K562 (cell line): ENCODE data around the gene DCAF17. TPM values are rescaled to one million over a fixed set of nuclear protein-coding genes. Genes with fewer than 3 reads are reported as not detected.

ENCODE experiments used
- ELF1 ChIP-seq: fragments of 200-800 bp; sonication (Bioruptor generic); IDR thresholded peaks from 2 replicates; pipeline ENCODE4 v1.6.1; 2016; ENCODE audit warnings: missing genetic modification characterization, missing compliant biosample characterization
- ELF4 ChIP-seq: fragments of 450-650 bp; formaldehyde crosslinking; IDR thresholded peaks from 2 replicates; pipeline ENCODE4 v1.4.0; 2022; ENCODE audit warnings: missing genetic modification characterization
- EP300 ChIP-seq: IDR thresholded peaks from 2 replicates; pipeline ENCODE4 v1.6.1; 2012; ENCODE audit warnings: low read length, improper control_type of control experiment
- FOXP1 ChIP-seq: sonication (generic); formaldehyde crosslinking; IDR thresholded peaks from 2 replicates; pipeline ENCODE4 v1.8.0; 2022; ENCODE audit warnings: mild to moderate bottlenecking, missing genetic modification reagents
- GTF3C2 ChIP-seq: IDR thresholded peaks from 3 replicates; pipeline ENCODE4 v1.6.1; 2011; ENCODE audit warnings: borderline replicate concordance, mild to moderate bottlenecking, moderate library complexity; ENCODE audit not compliant: insufficient read length; ENCODE audit errors: extremely low read depth
- HDAC3 ChIP-seq: fragments of 450-650 bp; IDR thresholded peaks from 2 replicates; pipeline ENCODE4 v1.6.1; 2018; ENCODE audit warnings: borderline replicate concordance, mild to moderate bottlenecking, moderate library complexity; ENCODE audit not compliant: partially characterized antibody
- IRF9 ChIP-seq: fragments of 450-650 bp; IDR thresholded peaks from 2 replicates; pipeline ENCODE4 v1.6.1; 2016; ENCODE audit warnings: missing biosample characterization, missing genetic modification characterization
- MYBL2 ChIP-seq, 2 experiments: fragments of 450-650 bp in 1 of 2; sonication (generic) in 1 of 2; formaldehyde crosslinking in 1 of 2; IDR thresholded peaks; 2 replicates each; pipeline versions ENCODE4 v1.6.1 to v1.8.1; 2017 to 2022; ENCODE audit warnings: borderline replicate concordance in 1 of 2, inconsistent platforms in 1 of 2, low read depth in 1 of 2, mild to moderate bottlenecking in 1 of 2, missing genetic modification reagents in 1 of 2, moderate library complexity in 1 of 2
- NONO ChIP-seq, 2 experiments: fragments of 200-400 bp in 1 of 2; fragments of 450-650 bp in 1 of 2; formaldehyde crosslinking in 1 of 2; IDR thresholded peaks; 2 replicates each; pipeline ENCODE4 v1.6.1; 2017; ENCODE audit warnings: low read depth in 2 of 2, mild to moderate bottlenecking in 2 of 2, moderate library complexity in 2 of 2, low read length in 1 of 2
- PHF8 ChIP-seq: fragments of 200-600 bp; sonication (generic); IDR thresholded peaks from 2 replicates; pipeline ENCODE4 v1.6.1; 2012; ENCODE audit warnings: mixed run types, mild to moderate bottlenecking, inconsistent platforms, low read length, moderate library complexity, borderline replicate concordance
- RBM34 ChIP-seq: fragments of 200-400 bp; formaldehyde crosslinking; IDR thresholded peaks from 2 replicates; pipeline ENCODE4 v1.6.1; 2018; ENCODE audit warnings: low read length, borderline replicate concordance; ENCODE audit not compliant: insufficient read depth
- SRSF1 ChIP-seq: fragments of 200-400 bp; formaldehyde crosslinking; IDR thresholded peaks from 2 replicates; pipeline ENCODE4 v1.6.1; 2017; ENCODE audit warnings: mild to moderate bottlenecking, low read depth, low read length, moderate library complexity
- TARDBP ChIP-seq: fragments of 450-650 bp; IDR thresholded peaks from 2 replicates; pipeline ENCODE4 v1.6.1; 2016
- U2AF1 ChIP-seq: fragments of 200-400 bp; formaldehyde crosslinking; optimal IDR thresholded peaks from 2 replicates; pipeline ENCODE3; 2017; ENCODE audit warnings: mild to moderate bottlenecking, low read depth, low read length, moderate library complexity
- USF2 ChIP-seq: sonication (generic); formaldehyde crosslinking; IDR thresholded peaks from 2 replicates; pipeline ENCODE4 v1.5.0; 2020; ENCODE audit warnings: missing genetic modification reagents
- VEZF1 ChIP-seq: fragments of 200-800 bp; sonication (Bioruptor generic); IDR thresholded peaks from 2 replicates; pipeline ENCODE4 v1.6.1; 2017; ENCODE audit warnings: missing genetic modification characterization, missing compliant biosample characterization
- ZNF217 ChIP-seq: sonication (generic); formaldehyde crosslinking; IDR thresholded peaks from 2 replicates; pipeline ENCODE4 v1.8.0; 2022; ENCODE audit warnings: mild to moderate bottlenecking, missing genetic modification reagents
- ZNF316 ChIP-seq: fragments of 450-650 bp; IDR thresholded peaks from 2 replicates; pipeline ENCODE4 v1.6.1; 2016
- ZNF445 ChIP-seq: fragments of 250-450 bp; sonication (Bioruptor Pico); IDR thresholded peaks from 2 replicates; pipeline ENCODE4 v1.4.0; 2020; ENCODE audit warnings: low read depth, mild to moderate bottlenecking, moderate library complexity
- ZNF79 ChIP-seq: fragments of 250-450 bp; sonication (Bioruptor Pico); IDR thresholded peaks from 2 replicates; pipeline ENCODE4 v1.4.0; 2020; ENCODE audit warnings: low read depth, mild to moderate bottlenecking, moderate library complexity
- polyA plus RNA-seq, 8 experiments: library from polyadenylated mRNA; depleted of rRNA in 4 of 8; stranded (reverse) in 5 of 8; unstranded in 3 of 8; fragments of >200 nt; fragmentation: Nextera tagmentation in 2 of 8; fragmentation: Illumina TruSeq in 1 of 8; extraction: Ambion mirVana in 2 of 8; extraction: Trizol in 1 of 8; gene quantifications; 2 replicates each; pipeline versions ENCODE4 v1.2.1 to v1.2.3, GENCODE V29; 2011 to 2014; ENCODE audit warnings: inconsistent platforms in 1 of 8, missing spikeins in 1 of 8
- total RNA-seq, 7 experiments: library from RNA; depleted of rRNA in 6 of 7; stranded (reverse); fragments of >200 nt in 6 of 7; fragmentation: Illumina TruSeq in 2 of 7; extraction: Trizol in 2 of 7; gene quantifications; 2 replicates each; pipeline versions ENCODE4 v1.2.1 to v1.2.3, GENCODE V29; 2011 to 2021; ENCODE audit warnings: low replicate concordance in 1 of 7

DCAF17 gene
- total and polyA plus RNA-seq, 9 of the 15 experiments (the other 6 are each of a cell fraction or from before 2014, with no cell fraction given), result 10.0 to 38.5 (median 27.1) TPM

GRCh38 chr2:171434013-171434989, at the start of gene DCAF17 (continued):
- TF ChIP-seq EP300 (no peak; the same call in 1 of the 2 replicates), ZNF79 (CRISPR knock-in tag) (0 out of 2 replicates have a peak, but pooled peaks have one; percentile 48), USF2 (CRISPR knock-in tag) (peak; percentile 44), MYBL2 (IDR thresholded peaks at IDR 0.05; ENCODE audit: low read depth) (no peak), MYBL2 (CRISPR knock-in tag; IDR thresholded peaks at IDR 0.05; ENCODE audit: borderline replicate concordance) (no peak), GTF3C2 (no peak), HDAC3 (no peak), TARDBP (no peak; the same call in none of the 2 replicates), ZNF217 (CRISPR knock-in tag) (no peak), PHF8 (peak; percentile 96), SRSF1 (no peak), FOXP1 (CRISPR knock-in tag) (0 out of 2 replicates have a peak, but pooled peaks have one; percentile 52), ZNF316 (no peak), U2AF1 (peak; percentile 49), VEZF1 (CRISPR knock-in tag) (peak; percentile 82), ELF1 (tag) (peak; percentile 95), IRF9 (tag) (no peak), NONO (IDR thresholded peaks at IDR 0.05; ENCODE audit: low read depth in 2 of 2, low read length in 1 of 2) (peak; percentile 73 to 96), ELF4 (CRISPR knock-in tag) (peak; percentile 81), RBM34 (peak; percentile 81; the same call in 1 of the 2 replicates), ZNF445 (0 out of 2 replicates have a peak, but pooled peaks have one; percentile 65)
